Measurements from ENCODE around the gene SGPP2.
"Not testable (repeated sequence)": the region's sequence is repeated elsewhere in the genome, so short reads cannot be mapped to it uniquely, and the experiment has no call there.

- not testable (repeated sequence) for TF ChIP-seq CTCF, POLR2AphosphoS5 (IDR thresholded peaks at IDR 0.05)
Measured at GRCh38 chr2:222584589-222584988, 160.2 kb downstream of the SGPP2 start.
